Vagina (tissue), 2 donors: ENCODE measurements around the gene TMEM164. TPM values are rescaled to one million over a fixed set of nuclear protein-coding genes. Genes with fewer than 3 reads are reported as not detected.

ENCODE experiments used
- DNase-seq, 2 donors: peaks; one replicate each; pipeline ENCODE4 v3.0.0-alpha.2; 2017; ENCODE audit errors: extremely low spot score in 2 of 2
- H3K27ac ChIP-seq: fragments of 200-600 bp; sonication (generic); one replicate; pipeline ENCODE4 v1.5.1; 2019
- H3K27me3 ChIP-seq: fragments of 200-600 bp; sonication (generic); one replicate; pipeline ENCODE4 v1.5.1; 2019
- H3K36me3 ChIP-seq, 2 donors: fragments of 200-600 bp; sonication (generic); one replicate each; pipeline ENCODE4 v1.5.1; 2017 to 2019
- H3K4me1 ChIP-seq: fragments of 200-600 bp; sonication (generic); one replicate; pipeline ENCODE4 v1.5.1; 2019
- H3K4me3 ChIP-seq, 2 donors: fragments of 200-600 bp; sonication (generic); 1 replicate in 1 of 2; 2 replicates in 1 of 2; pipeline ENCODE4 v1.5.1; 2016 to 2019
- H3K9me3 ChIP-seq: fragments of 200-600 bp; sonication (generic); one replicate; pipeline ENCODE4 v1.5.1; 2019
- POLR2A ChIP-seq, 2 donors: fragments of 450-650 bp; IDR thresholded peaks; one replicate each; pipeline ENCODE4 v1.6.1; 2017; ENCODE audit warnings: antibody characterized with exemption in 2 of 2, mild to moderate bottlenecking in 2 of 2, moderate library complexity in 2 of 2
- POLR2AphosphoS5 ChIP-seq, 2 donors: sonication (generic); formaldehyde crosslinking; IDR thresholded peaks; one replicate each; pipeline ENCODE4 v1.9.0; 2017; ENCODE audit warnings: antibody characterized with exemption in 2 of 2, mild to moderate bottlenecking in 2 of 2, low read depth in 1 of 2; ENCODE audit not compliant: insufficient read depth in 1 of 2
- intact Hi-C: fragments of 100-400 bp; cut with DNase I; formaldehyde crosslinking; loops from one replicate; pipeline ENCODE4 v1.15.1; 2023
- total RNA-seq: library from RNA; depleted of rRNA; stranded (reverse); fragments of >200 nt; gene quantifications from one replicate; pipeline ENCODE4 v1.2.3, GENCODE V29; 2016
- TF ChIP-seq, protein P1 (sequence below), 3 experiments: fragments of 450-650 bp in 2 of 3; fragments of 200-600 bp in 1 of 3; sonication (generic) in 1 of 3; IDR thresholded peaks; one replicate each; pipeline ENCODE4 v1.5.1; 2017 to 2019; ENCODE audit warnings: antibody characterized with exemption in 3 of 3, mild to moderate bottlenecking in 2 of 3, moderate library complexity in 2 of 3

The TMEM164 gene
- total RNA-seq, 1 donor from 2014 or later = 10.8 TPM

DNA sequence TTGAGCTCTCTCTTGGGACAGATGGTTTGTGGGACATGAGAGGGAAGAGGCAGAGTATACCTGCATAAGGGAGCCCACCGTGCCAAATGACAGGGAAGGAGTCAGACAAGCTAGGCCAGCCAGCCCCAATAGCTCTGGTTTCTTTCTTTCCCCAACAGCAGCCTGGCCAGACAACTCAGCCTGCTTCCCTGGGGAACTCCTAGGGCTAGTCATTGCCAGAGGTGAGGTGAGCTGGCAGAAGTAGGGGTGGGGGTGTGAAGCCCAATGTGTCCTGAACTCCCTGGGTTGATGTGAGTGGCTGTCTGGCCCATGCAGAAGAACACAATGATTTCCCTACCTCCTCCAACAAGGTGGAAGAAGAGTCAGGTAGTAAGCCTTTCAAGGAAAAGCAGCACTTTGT lies 179.4 kb downstream of the TMEM164 start:
- DNase-seq = no peak
- Histone ChIP-seq H3K4me3 (no peak overlapping the region), H3K36me3 (no peaks in the 10 kb centered on the region), H3K4me1 (peaks cover 11% of the 10 kb centered on the region), H3K9me3 (no peaks in the 10 kb centered on the region), H3K27me3 (no peaks in the 10 kb centered on the region), H3K27ac (no peak overlapping the region)
- intact Hi-C loops = no loop called here
- no peak for TF ChIP-seq POLR2AphosphoS5 (IDR thresholded peaks at IDR 0.05; ENCODE audit: insufficient read depth in 1 of 2, low read depth in 1 of 2)
- TF ChIP-seq, protein P1, sequence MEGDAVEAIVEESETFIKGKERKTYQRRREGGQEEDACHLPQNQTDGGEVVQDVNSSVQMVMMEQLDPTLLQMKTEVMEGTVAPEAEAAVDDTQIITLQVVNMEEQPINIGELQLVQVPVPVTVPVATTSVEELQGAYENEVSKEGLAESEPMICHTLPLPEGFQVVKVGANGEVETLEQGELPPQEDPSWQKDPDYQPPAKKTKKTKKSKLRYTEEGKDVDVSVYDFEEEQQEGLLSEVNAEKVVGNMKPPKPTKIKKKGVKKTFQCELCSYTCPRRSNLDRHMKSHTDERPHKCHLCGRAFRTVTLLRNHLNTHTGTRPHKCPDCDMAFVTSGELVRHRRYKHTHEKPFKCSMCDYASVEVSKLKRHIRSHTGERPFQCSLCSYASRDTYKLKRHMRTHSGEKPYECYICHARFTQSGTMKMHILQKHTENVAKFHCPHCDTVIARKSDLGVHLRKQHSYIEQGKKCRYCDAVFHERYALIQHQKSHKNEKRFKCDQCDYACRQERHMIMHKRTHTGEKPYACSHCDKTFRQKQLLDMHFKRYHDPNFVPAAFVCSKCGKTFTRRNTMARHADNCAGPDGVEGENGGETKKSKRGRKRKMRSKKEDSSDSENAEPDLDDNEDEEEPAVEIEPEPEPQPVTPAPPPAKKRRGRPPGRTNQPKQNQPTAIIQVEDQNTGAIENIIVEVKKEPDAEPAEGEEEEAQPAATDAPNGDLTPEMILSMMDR (IDR thresholded peaks at IDR 0.05) = no peak
- TF ChIP-seq POLR2A (IDR thresholded peaks at IDR 0.05) = no peak

GRCh38 chrX:110182865-110183264 lies 180.0 kb downstream of the TMEM164 start:
- H3K4me1 ChIP-seq = peaks cover 11% of the 10 kb centered on the region
- TF ChIP-seq POLR2AphosphoS5 (IDR thresholded peaks at IDR 0.05; ENCODE audit: insufficient read depth in 1 of 2, low read depth in 1 of 2) (no peak), POLR2A (IDR thresholded peaks at IDR 0.05) (no peak)
- TF ChIP-seq, protein P1 (IDR thresholded peaks at IDR 0.05) = no peak
- intact Hi-C loops = no loop called here

DNA sequence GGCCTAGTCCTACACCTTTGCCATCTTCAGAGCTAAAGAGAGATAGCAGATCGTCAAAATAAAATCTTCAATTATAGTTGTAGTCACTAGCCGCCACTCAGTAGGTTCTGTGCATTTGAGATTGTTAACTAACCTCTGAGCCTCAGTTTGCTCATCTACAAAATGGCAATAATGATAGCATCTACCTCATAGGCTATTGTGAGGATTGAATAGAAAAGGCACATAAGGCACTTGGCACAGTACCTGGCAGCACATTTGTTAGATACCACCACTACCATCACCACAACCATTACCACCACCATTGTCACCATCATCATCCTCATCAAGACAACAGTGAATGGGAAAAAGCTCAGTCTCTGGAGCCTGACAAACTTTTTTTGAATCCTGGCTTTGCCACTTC lies 180.4 kb downstream of the TMEM164 start:
- no peaks in the 10 kb centered on the region for H3K27me3 ChIP-seq
- TF ChIP-seq POLR2AphosphoS5 (IDR thresholded peaks at IDR 0.05; ENCODE audit: insufficient read depth in 1 of 2, low read depth in 1 of 2) (no peak), POLR2A (IDR thresholded peaks at IDR 0.05) (no peak)
- TF ChIP-seq, protein P1 (IDR thresholded peaks at IDR 0.05) = no peak
- no peak for DNase-seq

More at GRCh38 chrX:110182865-110183264, 180.0 kb downstream of the TMEM164 start:
- DNase-seq = no peak
- H3K27me3 ChIP-seq = no peaks in the 10 kb centered on the region
- no peak overlapping the region for H3K27ac ChIP-seq
- no peak overlapping the region for H3K4me3 ChIP-seq
- no peaks in the 10 kb centered on the region for H3K9me3 ChIP-seq
- no peaks in the 10 kb centered on the region for H3K36me3 ChIP-seq

GRCh38 chrX:110188701-110189558 lies 186.0 kb downstream of the TMEM164 start:
- no peaks in the 10 kb centered on the region for H3K9me3 ChIP-seq
- intact Hi-C loops = no loop called here
- H3K4me1 ChIP-seq = no peaks in the 10 kb centered on the region
- TF ChIP-seq POLR2AphosphoS5 (IDR thresholded peaks at IDR 0.05; ENCODE audit: insufficient read depth in 1 of 2, low read depth in 1 of 2) (no peak), POLR2A (IDR thresholded peaks at IDR 0.05) (no peak)
- TF ChIP-seq, protein P1 (IDR thresholded peaks at IDR 0.05) = no peak
- no peak overlapping the region for H3K27ac ChIP-seq
- no peak overlapping the region for H3K4me3 ChIP-seq
- no peak for DNase-seq
- H3K36me3 ChIP-seq = no peaks in the 10 kb centered on the region
- no peaks in the 10 kb centered on the region for H3K27me3 ChIP-seq

More for the DNA sequence above, 180.4 kb downstream of the TMEM164 start:
- Histone ChIP-seq H3K4me3 (no peak overlapping the region), H3K27ac (no peak overlapping the region), H3K36me3 (no peaks in the 10 kb centered on the region), H3K9me3 (no peaks in the 10 kb centered on the region), H3K4me1 (peaks cover 11% of the 10 kb centered on the region)
- intact Hi-C loops = no loop called here

- H3K4me1 ChIP-seq = no peaks in the 10 kb centered on the region
- DNase-seq = no peak
- TF ChIP-seq POLR2AphosphoS5 (IDR thresholded peaks at IDR 0.05; ENCODE audit: insufficient read depth in 1 of 2, low read depth in 1 of 2) (no peak), POLR2A (IDR thresholded peaks at IDR 0.05) (no peak)
- TF ChIP-seq, protein P1 (IDR thresholded peaks at IDR 0.05) = no peak
- H3K9me3 ChIP-seq = no peaks in the 10 kb centered on the region
- no peak overlapping the region for H3K27ac ChIP-seq
- no peak overlapping the region for H3K4me3 ChIP-seq
- H3K27me3 ChIP-seq = no peaks in the 10 kb centered on the region
- H3K36me3 ChIP-seq = no peaks in the 10 kb centered on the region
- intact Hi-C loops = no loop called here
Observed at GRCh38 chrX:110192516-110192915, 189.6 kb downstream of the TMEM164 start.
